Activated B cell treated with CpG ODN at 0.5 μM for 24 hours (primary cell): ENCODE results near the gene CAMTA2. TPM values are rescaled to one million over a fixed set of nuclear protein-coding genes. Genes with fewer than 3 reads are reported as not detected.

Experiments used
- ATAC-seq: fragments of 200-7000 bp; cut with Tn5 transposase; one replicate; pipeline ENCODE4 v1.10.0; 2021; ENCODE audit warnings: low read depth, mild to moderate bottlenecking, moderate library complexity
- CTCF ChIA-PET: fragments of 350-600 bp; sonication (Branson Sonifier 250); formaldehyde crosslinking; loops from one replicate; lab custom pipeline; 2021; ENCODE audit warnings: antibody characterized with exemption; lab: Charles Lee
- POLR2A ChIA-PET: fragments of 350-600 bp; sonication (Branson Sonifier 250); formaldehyde crosslinking; loops from one replicate; lab custom pipeline; 2021; ENCODE audit warnings: antibody characterized with exemption; lab: Charles Lee
- DNase-seq: peaks from one replicate; pipeline ENCODE4 v3.0.0; 2022
- H3K27ac Mint-ChIP-seq: one replicate; pipeline ENCODE4 v1.8.0; 2020; ENCODE audit warnings: mixed read lengths
- H3K27me3 Mint-ChIP-seq: one replicate; pipeline ENCODE4 v1.8.0; 2021; ENCODE audit warnings: mixed read lengths
- H3K36me3 Mint-ChIP-seq: one replicate; pipeline ENCODE4 v1.8.0; 2021; ENCODE audit warnings: low read depth, mixed read lengths
- H3K4me1 Mint-ChIP-seq: one replicate; pipeline ENCODE4 v1.8.0; 2021; ENCODE audit warnings: mixed read lengths
- H3K4me3 Mint-ChIP-seq: one replicate; pipeline ENCODE4 v1.8.0; 2020; ENCODE audit warnings: mild to moderate bottlenecking, mixed read lengths
- H3K9me3 Mint-ChIP-seq: one replicate; pipeline ENCODE4 v1.8.0; 2020; ENCODE audit warnings: mixed read lengths
- CTCF ChIP-seq: fragments of 200-600 bp; IDR thresholded peaks from one replicate; pipeline ENCODE4 v1.8.0; 2022; ENCODE audit warnings: antibody characterized with exemption, mild to moderate bottlenecking
- intact Hi-C: fragments of 100-400 bp; cut with micrococcal nuclease; formaldehyde crosslinking; loops from one replicate; pipeline ENCODE4 v1.15.1; 2024
- total RNA-seq: library from RNA; stranded (reverse); gene quantifications from 2 replicates; pipeline ENCODE4 v1.2.3, GENCODE V29; 2022

CAMTA2 gene
- total RNA-seq, 1 donor from 2014 or later, result 57.9 TPM

- H3K4me3 Mint-ChIP-seq, result no peak overlapping the region
- ATAC-seq (no peak), DNase-seq (no peak)
- no peaks in the 10 kb centered on the region for H3K27me3 Mint-ChIP-seq
- peaks cover 37% of the 10 kb centered on the region for H3K36me3 Mint-ChIP-seq
- H3K27ac Mint-ChIP-seq, result no peak overlapping the region
- CTCF ChIA-PET, result interaction anchor here (1.4 kb wide), 1 partner anchor 49 kb away, joined by 4 read pairs; no protein-coding TSS in a partner anchor
- no peaks in the 10 kb centered on the region for H3K4me1 Mint-ChIP-seq
- no peak for TF ChIP-seq CTCF
- no peaks in the 10 kb centered on the region for H3K9me3 Mint-ChIP-seq
- intact Hi-C loops, result no loop called here
- POLR2A ChIA-PET, result interaction anchor here (0.7 to 2.3 kb wide), 3 partner anchors 9 to 120 kb away, joined by 4 to 8 read pairs (median 6); partner anchors contain the start of genes PFN1, SPAG7 and ZFP3
These were observed 29.4 kb downstream of the CAMTA2 start for GRCh38 chr17:4958102-4958501.

- no peak for TF ChIP-seq CTCF
- Mint-ChIP-seq H3K4me3 (no peak overlapping the region), H3K27me3 (no peaks in the 10 kb centered on the region), H3K4me1 (no peaks in the 10 kb centered on the region), H3K36me3 (peaks cover 34% of the 10 kb centered on the region), H3K27ac (no peak overlapping the region), H3K9me3 (no peaks in the 10 kb centered on the region)
- ChIA-PET POLR2A (interaction anchor here (0.5 to 2.3 kb wide), 4 partner anchors 8 to 72 kb away, joined by 4 to 8 read pairs (median 5); partner anchors contain the start of genes PFN1, RNF167, SLC25A11 and SPAG7), CTCF (no interaction called here)
- intact Hi-C loops, result loop anchor here (1.0 kb wide), 1 partner anchor 47 kb away; no protein-coding TSS in a partner anchor
- ATAC-seq (no peak), DNase-seq (no peak)
These were observed 30.9 kb downstream of the CAMTA2 start for GRCh38 chr17:4956493-4957061.

GRCh38 chr17:4955091-4955490 lies 32.4 kb downstream of the CAMTA2 start:
- Mint-ChIP-seq H3K4me1 (peaks cover 12% of the 10 kb centered on the region), H3K36me3 (peaks cover 22% of the 10 kb centered on the region), H3K27me3 (no peaks in the 10 kb centered on the region), H3K9me3 (no peaks in the 10 kb centered on the region), H3K27ac (no peak overlapping the region), H3K4me3 (no peak overlapping the region)
- ChIA-PET POLR2A (interaction anchor here (0.8 to 1.5 kb wide), 4 partner anchors 10 to 46 kb away, joined by 3 to 6 read pairs (median 4); partner anchors contain the start of genes RNF167, SLC25A11 and SPAG7), CTCF (no interaction called here)
- no peak for TF ChIP-seq CTCF
- no peak for ATAC-seq
- intact Hi-C loops, result no loop called here
- no peak for DNase-seq

DNA sequence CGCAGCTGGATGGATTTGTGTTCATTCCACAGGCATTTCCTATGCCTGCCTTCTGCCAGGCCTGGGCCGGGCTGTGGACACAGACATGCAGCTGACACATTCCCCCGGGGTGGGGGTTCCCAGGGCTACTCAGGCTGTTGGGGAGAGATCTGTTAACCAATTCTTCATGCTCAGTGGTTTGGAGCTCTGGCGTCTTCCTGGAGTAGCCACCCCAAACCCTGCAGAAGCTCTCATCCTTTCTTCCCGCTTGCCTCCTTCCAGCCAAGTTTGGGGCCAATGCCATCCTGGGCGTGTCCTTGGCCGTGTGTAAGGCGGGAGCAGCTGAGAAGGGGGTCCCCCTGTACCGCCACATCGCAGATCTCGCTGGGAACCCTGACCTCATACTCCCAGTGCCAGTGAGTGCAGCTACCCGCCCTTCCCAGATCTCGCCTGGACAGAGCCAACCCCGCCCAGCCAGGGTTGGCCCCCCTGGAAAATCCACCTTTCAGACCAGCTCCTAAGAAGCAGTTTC lies 34.0 kb downstream of the CAMTA2 start:
- ATAC-seq (no peak), DNase-seq (no peak)
- TF ChIP-seq CTCF, result no peak
- H3K4me1 Mint-ChIP-seq, result peaks cover 14% of the 10 kb centered on the region
- H3K9me3 Mint-ChIP-seq, result no peaks in the 10 kb centered on the region
- POLR2A ChIA-PET, result interaction anchor here (0.7 to 12.1 kb wide), 3 partner anchors 13 to 64 kb away, joined by 3 to 391 read pairs (median 9); partner anchors contain the start of genes RNF167, SLC25A11 and SPAG7
- H3K36me3 Mint-ChIP-seq, result peaks cover 9% of the 10 kb centered on the region
- no peak overlapping the region for H3K4me3 Mint-ChIP-seq
- H3K27me3 Mint-ChIP-seq, result peaks cover 2% of the 10 kb centered on the region
- intact Hi-C loops, result no loop called here
- no peak overlapping the region for H3K27ac Mint-ChIP-seq
- CTCF ChIA-PET, result no interaction called here

DNA sequence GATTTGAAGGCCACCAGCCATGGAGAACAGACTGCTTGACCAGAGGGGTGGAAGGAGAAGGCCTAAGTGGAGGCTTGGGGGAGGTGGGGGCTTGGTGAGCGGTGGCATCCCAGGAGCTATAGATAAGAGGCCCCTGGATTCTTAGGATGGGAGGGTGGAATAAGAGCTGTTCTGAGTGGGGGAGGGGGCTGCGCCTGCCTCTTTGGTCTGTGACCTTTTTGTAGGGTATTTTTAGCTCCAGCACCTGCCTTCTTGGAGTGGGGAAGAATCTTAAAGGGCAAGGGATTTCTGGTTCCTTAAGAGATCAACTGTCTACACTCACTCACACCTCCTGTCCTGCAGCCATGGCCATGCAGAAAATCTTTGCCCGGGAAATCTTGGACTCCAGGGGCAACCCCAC lies 36.0 kb downstream of the CAMTA2 start:
- TF ChIP-seq CTCF, result no peak
- Mint-ChIP-seq H3K9me3 (no peaks in the 10 kb centered on the region), H3K4me1 (peaks cover 19% of the 10 kb centered on the region), H3K27ac (peak overlapping the region; percentile 86), H3K27me3 (peaks cover 2% of the 10 kb centered on the region), H3K36me3 (peaks cover 13% of the 10 kb centered on the region), H3K4me3 (no peak overlapping the region)
- POLR2A ChIA-PET, result interaction anchor here (0.5 to 12.1 kb wide), 4 partner anchors 9 to 19 kb away, joined by 3 to 391 read pairs (median 55); partner anchors contain the start of genes GP1BA, RNF167, SLC25A11 and SPAG7
- ATAC-seq, result no peak
- intact Hi-C loops, result no loop called here
- DNase-seq, result no peak
- CTCF ChIA-PET, result interaction anchor here (1.0 to 2.0 kb wide), 4 partner anchors 29 to 385 kb away, joined by 3 to 6 read pairs (median 3); partner anchors contain the start of gene CAMTA2
